Measurements from ENCODE around the gene OGFR. TPM values are rescaled to one million over a fixed set of nuclear protein-coding genes. Genes with fewer than 3 reads are reported as not detected.
A peak's percentile ranks its signal among the peaks of the same experiment; 100 is the strongest.

OGFR gene
- total and polyA plus RNA-seq, 8 donors: 23.2 to 58.3 (median 31.6) TPM

DNA sequence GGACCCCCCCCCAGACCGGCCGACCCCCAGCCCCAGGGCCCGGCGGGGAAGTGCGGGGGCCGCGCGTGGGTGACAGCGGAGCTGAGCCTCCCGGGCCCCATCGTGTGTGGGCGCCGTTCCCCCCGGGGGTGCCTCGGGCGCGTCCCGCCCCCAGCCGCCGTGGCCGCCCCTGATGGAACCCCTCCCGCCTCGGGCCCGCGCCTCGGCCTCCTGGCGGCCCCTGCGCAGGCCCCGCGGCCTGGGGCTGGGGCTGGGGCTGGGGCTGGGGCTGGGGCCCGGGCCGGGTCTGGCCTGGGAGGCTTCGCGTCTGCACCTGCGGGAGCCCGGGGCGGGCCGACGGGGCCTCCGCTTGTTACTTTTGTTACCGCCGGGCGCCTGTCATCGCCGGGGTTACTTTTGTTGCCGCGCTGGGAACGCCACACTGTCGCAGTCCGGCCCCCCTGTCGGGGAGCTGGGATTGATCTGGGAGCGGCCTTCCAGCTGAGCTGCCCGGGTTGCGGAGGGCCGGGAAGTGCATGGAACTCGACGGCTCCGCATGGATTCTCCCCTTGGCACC, 598 bp downstream of the OGFR start:
- ATAC-seq (peak; percentile 31), DNase-seq (no peak)
- Histone ChIP-seq H3K27me3 (no peaks in the 10 kb centered on the region), H3K4me1 (peaks cover 17 to 56% of the 10 kb centered on the region in 2 donors), H3K36me3 (peaks cover 0 to 53% of the 10 kb centered on the region in 2 donors), H3K27ac (peak overlapping the region; percentile 80 to 91), H3K9me3 (no peaks in the 10 kb centered on the region), H3K4me3 (peak overlapping the region; percentile 94 to 97)
- intact Hi-C loops (cut with DNase I): no loop called here
- TF ChIP-seq, protein P1, sequence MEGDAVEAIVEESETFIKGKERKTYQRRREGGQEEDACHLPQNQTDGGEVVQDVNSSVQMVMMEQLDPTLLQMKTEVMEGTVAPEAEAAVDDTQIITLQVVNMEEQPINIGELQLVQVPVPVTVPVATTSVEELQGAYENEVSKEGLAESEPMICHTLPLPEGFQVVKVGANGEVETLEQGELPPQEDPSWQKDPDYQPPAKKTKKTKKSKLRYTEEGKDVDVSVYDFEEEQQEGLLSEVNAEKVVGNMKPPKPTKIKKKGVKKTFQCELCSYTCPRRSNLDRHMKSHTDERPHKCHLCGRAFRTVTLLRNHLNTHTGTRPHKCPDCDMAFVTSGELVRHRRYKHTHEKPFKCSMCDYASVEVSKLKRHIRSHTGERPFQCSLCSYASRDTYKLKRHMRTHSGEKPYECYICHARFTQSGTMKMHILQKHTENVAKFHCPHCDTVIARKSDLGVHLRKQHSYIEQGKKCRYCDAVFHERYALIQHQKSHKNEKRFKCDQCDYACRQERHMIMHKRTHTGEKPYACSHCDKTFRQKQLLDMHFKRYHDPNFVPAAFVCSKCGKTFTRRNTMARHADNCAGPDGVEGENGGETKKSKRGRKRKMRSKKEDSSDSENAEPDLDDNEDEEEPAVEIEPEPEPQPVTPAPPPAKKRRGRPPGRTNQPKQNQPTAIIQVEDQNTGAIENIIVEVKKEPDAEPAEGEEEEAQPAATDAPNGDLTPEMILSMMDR (IDR thresholded peaks at IDR 0.05): no peak

DNA sequence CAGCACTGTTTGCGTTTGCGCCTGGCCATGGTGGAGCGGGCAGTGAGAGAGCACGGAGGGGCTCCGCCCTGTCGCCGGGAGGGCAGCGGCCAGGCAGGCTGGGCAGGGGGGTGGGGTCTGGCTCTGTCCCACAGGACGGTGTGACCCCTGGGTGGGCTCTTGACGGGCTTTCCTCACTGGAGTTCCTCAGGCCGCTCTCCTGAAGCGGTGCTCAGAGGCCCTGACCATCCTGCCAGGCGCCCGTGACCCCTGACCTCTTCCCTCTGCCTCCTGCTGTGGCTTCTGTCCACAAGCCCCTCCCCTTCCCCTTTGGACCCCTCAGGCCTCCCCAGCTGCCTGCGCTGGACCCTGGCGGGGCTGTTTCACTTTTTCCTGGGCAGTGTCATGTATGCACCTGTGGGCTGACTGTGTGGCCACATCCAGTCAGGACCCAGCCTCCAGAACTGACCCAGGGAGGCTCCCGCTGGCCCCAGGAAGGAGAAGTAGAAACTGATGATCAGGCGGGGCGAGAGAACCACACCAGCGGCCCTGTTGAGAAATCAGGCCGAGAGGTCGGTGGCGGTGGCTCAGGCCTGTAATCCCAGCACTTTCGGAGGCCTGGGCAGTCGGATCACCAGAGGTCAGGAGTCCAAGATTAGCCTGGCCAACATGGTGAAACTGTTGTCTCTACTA, 1.2 kb downstream of the OGFR start:
- intact Hi-C loops (cut with DNase I): no loop called here
- H3K4me3 ChIP-seq: peak overlapping the region; percentile 94 to 97
- DNase-seq (peak in 2 of 4 donors; percentile 81 to 91), ATAC-seq (peak; percentile 23)
- H3K36me3 ChIP-seq: peaks cover 0 to 53% of the 10 kb centered on the region in 2 donors
- H3K27ac ChIP-seq: peak overlapping the region; percentile 80 to 91
- H3K9me3 ChIP-seq: no peaks in the 10 kb centered on the region
- TF ChIP-seq, protein P1 (IDR thresholded peaks at IDR 0.05): no peak
- H3K4me1 ChIP-seq: peaks cover 17 to 56% of the 10 kb centered on the region in 2 donors
- no peaks in the 10 kb centered on the region for H3K27me3 ChIP-seq

GRCh38 chr20:62806383-62807050, 1.9 kb downstream of the OGFR start:
- Histone ChIP-seq H3K9me3 (no peaks in the 10 kb centered on the region), H3K27me3 (no peaks in the 10 kb centered on the region), H3K36me3 (peaks cover 0 to 53% of the 10 kb centered on the region in 2 donors), H3K4me1 (peaks cover 17 to 56% of the 10 kb centered on the region in 2 donors), H3K27ac (peak overlapping the region in 1 of 2 donors; percentile 91), H3K4me3 (peak overlapping the region in 1 of 2 donors; percentile 97)
- DNase-seq: no peak
- TF ChIP-seq, protein P1 (IDR thresholded peaks at IDR 0.05): no peak
- no peak for ATAC-seq
- intact Hi-C loops (cut with DNase I): no loop called here

- intact Hi-C loops (cut with DNase I): no loop called here
- no peak overlapping the region for H3K27ac ChIP-seq
- H3K9me3 ChIP-seq: no peaks in the 10 kb centered on the region
These were observed 3.0 kb downstream of the OGFR start for GRCh38 chr20:62807444-62808210.

More at GRCh38 chr20:62807444-62808210, 3.0 kb downstream of the OGFR start:
- Histone ChIP-seq H3K27me3 (no peaks in the 10 kb centered on the region), H3K4me3 (no peak overlapping the region), H3K36me3 (peaks cover 0 to 61% of the 10 kb centered on the region in 2 donors), H3K4me1 (peaks cover 17 to 50% of the 10 kb centered on the region in 2 donors)
- DNase-seq (no peak), ATAC-seq (no peak)
- TF ChIP-seq, protein P1 (IDR thresholded peaks at IDR 0.05): no peak

Data from left lung (tissue), 10 donors.